CD14-positive monocyte (primary cell): ENCODE measurements around the gene SLC4A3. TPM values are rescaled to one million over a fixed set of nuclear protein-coding genes. Genes with fewer than 3 reads are reported as not detected.
A peak's percentile ranks its signal among the peaks of the same experiment; 100 is the strongest.

Source experiments
- DNase-seq, 3 donors: peaks; one replicate each; pipeline ENCODE4 v3.0.0-alpha.2; 2011 to 2022
- H2AFZ ChIP-seq: 2 replicates; pipeline ENCODE4 v1.6.0; 2012; ENCODE audit warnings: mild to moderate bottlenecking, low read depth, low read length, inconsistent platforms; ENCODE audit not compliant: insufficient read depth, poor library complexity, severe bottlenecking
- H3K27ac ChIP-seq, 2 donors: 1 replicate in 1 of 2; 2 replicates in 1 of 2; pipeline ENCODE4 v1.5.1; 2012 to 2013; ENCODE audit warnings: low read length in 2 of 2, control low read depth in 1 of 2, inconsistent platforms in 1 of 2, low read depth in 1 of 2, mild to moderate bottlenecking in 1 of 2
- H3K27me3 ChIP-seq, 2 donors: one replicate each; pipeline versions ENCODE4 v1.6.0 to v1.6.1; 2011 to 2013; ENCODE audit warnings: low read length in 2 of 2; ENCODE audit not compliant: control insufficient read depth in 2 of 2, insufficient read depth in 2 of 2
- H3K36me3 ChIP-seq, 2 donors: replicated peaks in 1 of 2; 1 replicate in 1 of 2; 2 replicates in 1 of 2; pipeline versions ENCODE4 v1.5.1 to v1.6.1; 2012 to 2013; ENCODE audit warnings: low read length in 2 of 2, control low read depth in 1 of 2, inconsistent platforms in 1 of 2, mild to moderate bottlenecking in 1 of 2; ENCODE audit not compliant: insufficient read depth in 2 of 2, control insufficient read depth in 1 of 2
- H3K4me1 ChIP-seq, 2 donors: 1 replicate in 1 of 2; 2 replicates in 1 of 2; pipeline versions ENCODE4 v1.5.1 to v1.6.1; 2012 to 2013; ENCODE audit warnings: low read length in 2 of 2, control low read depth in 1 of 2, inconsistent platforms in 1 of 2, mild to moderate bottlenecking in 1 of 2, moderate library complexity in 1 of 2; ENCODE audit not compliant: insufficient read depth in 2 of 2, control insufficient read depth in 1 of 2
- H3K4me2 ChIP-seq: replicated peaks from 2 replicates; pipeline ENCODE3; 2012; ENCODE audit warnings: low read length, moderate library complexity, mild to moderate bottlenecking; ENCODE audit not compliant: poor library complexity, severe bottlenecking; ENCODE audit errors: extremely low read depth
- H3K4me3 ChIP-seq, 3 experiments: fragments of 200-600 bp in 1 of 3; sonication (generic) in 1 of 3; replicated peaks in 1 of 3; 1 replicate in 2 of 3; 2 replicates in 1 of 3; pipeline ENCODE4 v1.5.1; 2011 to 2013; ENCODE audit warnings: low read length in 3 of 3, mild to moderate bottlenecking in 3 of 3, control low read depth in 2 of 3, low read depth in 2 of 3, inconsistent platforms in 1 of 3, moderate library complexity in 1 of 3
- H3K79me2 ChIP-seq: 2 replicates; pipeline ENCODE4 v1.6.0; 2012; ENCODE audit warnings: mild to moderate bottlenecking, control low read depth, inconsistent platforms, low read length, moderate library complexity; ENCODE audit not compliant: insufficient read depth
- H3K9ac ChIP-seq: 2 replicates; pipeline ENCODE4 v1.6.0; 2017; ENCODE audit warnings: low read length, mild to moderate bottlenecking; ENCODE audit not compliant: insufficient read depth, poor library complexity, severe bottlenecking
- H3K9me3 ChIP-seq, 2 donors: replicated peaks in 1 of 2; 1 replicate in 1 of 2; 2 replicates in 1 of 2; pipeline versions ENCODE4 v1.5.1 to v1.6.1; 2012 to 2013; ENCODE audit warnings: low read length in 2 of 2, control low read depth in 1 of 2; ENCODE audit not compliant: control insufficient read depth in 1 of 2, insufficient read depth in 1 of 2
- H4K20me1 ChIP-seq: 2 replicates; pipeline ENCODE4 v1.6.0; 2012; ENCODE audit warnings: mild to moderate bottlenecking, low read length, control low read depth, moderate library complexity; ENCODE audit not compliant: insufficient read depth
- H3K27ac Mint-ChIP-seq, 7 donors: one replicate each; pipeline ENCODE4 v1.8.0; 2020; ENCODE audit warnings: mild to moderate bottlenecking in 7 of 7, mixed read lengths in 7 of 7, moderate library complexity in 6 of 7, inconsistent platforms in 2 of 7
- H3K27me3 Mint-ChIP-seq, 3 donors: one replicate each; pipeline ENCODE4 v1.8.0; 2021 to 2022; ENCODE audit warnings: low read depth in 3 of 3, mild to moderate bottlenecking in 3 of 3, mixed read lengths in 3 of 3, moderate library complexity in 3 of 3, inconsistent platforms in 1 of 3
- H3K36me3 Mint-ChIP-seq, 2 donors: one replicate each; pipeline ENCODE4 v1.8.0; 2020; ENCODE audit warnings: mixed read lengths in 2 of 2, inconsistent platforms in 1 of 2, mild to moderate bottlenecking in 1 of 2
- H3K4me1 Mint-ChIP-seq: one replicate; pipeline ENCODE4 v1.8.0; 2020; ENCODE audit warnings: mild to moderate bottlenecking, mixed read lengths
- H3K4me3 Mint-ChIP-seq, 2 donors: one replicate each; pipeline ENCODE4 v1.8.0; 2020; ENCODE audit warnings: mild to moderate bottlenecking in 2 of 2, mixed read lengths in 2 of 2, moderate library complexity in 1 of 2
- H3K9me3 Mint-ChIP-seq, 7 donors: one replicate each; pipeline ENCODE4 v1.8.0; 2020 to 2022; ENCODE audit warnings: mixed read lengths in 7 of 7, mild to moderate bottlenecking in 6 of 7, moderate library complexity in 6 of 7, inconsistent platforms in 2 of 7
- WGBS: methylation state at CpG from one replicate; pipeline ENCODE4 v1.1.5; 2013; ENCODE audit warnings: missing lambda C conversion rate; ENCODE audit not compliant: insufficient coverage; 5-methylcytosine and 5-hydroxymethylcytosine counted together
- intact Hi-C, 2 donors: fragments of 100-400 bp; cut with micrococcal nuclease; formaldehyde crosslinking; loops; one replicate each; pipeline versions ENCODE4 v1.15.0 to v1.15.1; 2023
- polyA plus RNA-seq, 3 donors: library from polyadenylated mRNA; depleted of rRNA in 1 of 3; unstranded in 2 of 3; stranded (reverse) in 1 of 3; fragments of 300-500 nt in 2 of 3; fragments of >200 nt in 1 of 3; fragmentation: Illumina TruSeq in 2 of 3; gene quantifications; 1 replicate in 2 of 3; 2 replicates in 1 of 3; pipeline ENCODE4 v1.2.3, GENCODE V29; 2012 to 2021
- TF ChIP-seq, protein P1 (sequence below): fragments of 200-600 bp; IDR thresholded peaks from one replicate; pipeline ENCODE4 v1.8.0; 2022; ENCODE audit warnings: antibody characterized with exemption, mild to moderate bottlenecking

SLC4A3 gene
- polyA plus RNA-seq, 3 donors, result 0.31 TPM; not detected in 2

DNA sequence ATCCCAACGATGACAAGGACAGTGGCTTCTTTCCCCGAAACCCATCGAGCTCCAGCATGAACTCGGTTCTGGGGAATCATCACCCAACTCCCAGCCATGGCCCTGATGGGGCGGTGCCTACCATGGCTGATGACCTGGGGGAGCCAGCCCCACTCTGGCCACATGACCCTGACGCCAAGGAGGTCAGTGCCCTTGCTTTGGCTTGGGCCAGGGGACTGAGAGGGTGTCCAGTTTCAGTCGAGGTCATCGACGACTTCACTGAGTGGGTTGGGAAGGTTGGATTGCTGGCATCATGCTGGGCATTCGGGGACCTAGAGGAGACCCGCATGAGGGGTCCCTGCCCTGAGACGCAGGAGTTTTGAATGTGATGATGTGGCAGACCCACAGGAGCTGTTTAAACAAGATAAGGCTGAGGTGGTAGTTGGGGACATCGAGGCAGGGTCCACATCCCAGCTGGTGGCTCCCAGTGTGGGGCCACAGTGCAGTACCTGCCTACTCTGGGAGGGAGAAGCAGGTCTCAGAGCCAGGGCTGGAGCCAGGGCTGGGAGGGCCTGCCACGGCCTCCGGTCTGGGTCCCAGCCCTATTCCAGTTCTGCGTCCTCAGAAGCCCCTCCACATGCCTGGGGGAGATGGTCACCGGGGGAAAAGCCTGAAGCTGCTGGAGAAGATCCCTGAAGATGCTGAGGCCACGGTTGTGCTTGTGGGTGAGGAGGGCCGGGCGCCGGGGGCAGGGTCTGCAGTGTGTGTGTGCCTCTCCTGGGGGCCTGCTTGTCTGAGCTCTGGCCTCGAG, 6.0 kb downstream of the SLC4A3 start:
- no peaks in the 10 kb centered on the region for H3K36me3 ChIP-seq
- no peaks in the 10 kb centered on the region for H4K20me1 ChIP-seq
- no peak overlapping the region for H3K27ac ChIP-seq
- no peak overlapping the region for H3K27ac Mint-ChIP-seq
- no peak overlapping the region for H3K9ac ChIP-seq
- peaks cover 0 to 5% of the 10 kb centered on the region in 2 donors for H3K27me3 ChIP-seq
- H3K4me2 ChIP-seq, result no peak overlapping the region
- TF ChIP-seq, protein P1, sequence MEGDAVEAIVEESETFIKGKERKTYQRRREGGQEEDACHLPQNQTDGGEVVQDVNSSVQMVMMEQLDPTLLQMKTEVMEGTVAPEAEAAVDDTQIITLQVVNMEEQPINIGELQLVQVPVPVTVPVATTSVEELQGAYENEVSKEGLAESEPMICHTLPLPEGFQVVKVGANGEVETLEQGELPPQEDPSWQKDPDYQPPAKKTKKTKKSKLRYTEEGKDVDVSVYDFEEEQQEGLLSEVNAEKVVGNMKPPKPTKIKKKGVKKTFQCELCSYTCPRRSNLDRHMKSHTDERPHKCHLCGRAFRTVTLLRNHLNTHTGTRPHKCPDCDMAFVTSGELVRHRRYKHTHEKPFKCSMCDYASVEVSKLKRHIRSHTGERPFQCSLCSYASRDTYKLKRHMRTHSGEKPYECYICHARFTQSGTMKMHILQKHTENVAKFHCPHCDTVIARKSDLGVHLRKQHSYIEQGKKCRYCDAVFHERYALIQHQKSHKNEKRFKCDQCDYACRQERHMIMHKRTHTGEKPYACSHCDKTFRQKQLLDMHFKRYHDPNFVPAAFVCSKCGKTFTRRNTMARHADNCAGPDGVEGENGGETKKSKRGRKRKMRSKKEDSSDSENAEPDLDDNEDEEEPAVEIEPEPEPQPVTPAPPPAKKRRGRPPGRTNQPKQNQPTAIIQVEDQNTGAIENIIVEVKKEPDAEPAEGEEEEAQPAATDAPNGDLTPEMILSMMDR, result no peak
- peaks cover 7 to 25% (median 16%) of the 10 kb centered on the region in 3 donors for H3K27me3 Mint-ChIP-seq
- H3K9me3 Mint-ChIP-seq, result peaks cover 0 to 3% (median 0%) of the 10 kb centered on the region in 7 donors
- no peak overlapping the region for H3K4me3 ChIP-seq
- H3K4me1 ChIP-seq, result peaks cover 9 to 12% of the 10 kb centered on the region in 2 donors
- no peak for DNase-seq
- H3K36me3 Mint-ChIP-seq, result no peaks in the 10 kb centered on the region
- no peaks in the 10 kb centered on the region for H3K79me2 ChIP-seq
- no peaks in the 10 kb centered on the region for H3K9me3 ChIP-seq
- H3K4me1 Mint-ChIP-seq, result peaks cover 6% of the 10 kb centered on the region
- WGBS, result 87% methylated on average over 12 of the region's 22 CpGs
- intact Hi-C loops, result no loop called here
- no peak overlapping the region for H2AFZ ChIP-seq
- no peak overlapping the region for H3K4me3 Mint-ChIP-seq

DNA sequence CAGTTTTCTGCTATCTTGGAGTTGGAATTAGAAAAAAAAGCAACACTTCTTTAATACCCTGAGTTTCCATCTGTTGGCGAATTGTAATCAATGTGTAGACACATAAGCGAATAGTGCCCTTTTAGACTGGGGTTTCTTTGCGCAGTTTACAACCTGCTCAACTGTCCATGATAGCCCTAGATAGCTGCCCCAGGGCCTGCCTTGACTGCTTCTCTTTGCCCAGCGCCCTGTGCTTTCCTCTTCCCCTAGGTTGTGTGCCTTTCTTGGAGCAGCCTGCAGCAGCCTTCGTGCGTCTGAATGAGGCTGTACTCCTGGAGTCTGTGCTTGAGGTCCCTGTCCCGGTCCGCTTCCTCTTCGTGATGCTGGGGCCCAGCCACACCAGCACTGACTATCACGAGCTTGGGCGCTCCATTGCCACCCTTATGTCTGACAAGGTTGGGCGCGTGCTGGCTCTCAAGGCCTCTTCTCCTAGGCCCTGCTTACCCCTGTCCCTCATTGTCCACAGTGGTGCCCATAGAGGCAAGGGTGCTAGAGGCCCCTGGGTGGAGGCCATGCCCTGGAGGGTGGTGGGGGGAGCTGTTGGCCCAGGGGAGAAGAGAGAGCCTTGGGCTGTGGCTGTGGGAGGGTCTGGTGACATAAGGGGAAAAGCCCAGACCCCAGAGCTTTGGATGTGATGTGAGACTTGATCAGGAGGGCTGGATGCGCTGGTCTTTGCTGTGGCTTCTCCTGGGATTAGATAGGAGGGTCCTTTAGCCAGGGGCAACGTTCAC, 6.9 kb downstream of the SLC4A3 start:
- Histone ChIP-seq H3K9me3 (no peaks in the 10 kb centered on the region), H3K9ac (no peak overlapping the region), H3K4me3 (no peak overlapping the region), H2AFZ (no peak overlapping the region), H3K4me2 (no peak overlapping the region), H3K79me2 (no peaks in the 10 kb centered on the region), H4K20me1 (no peaks in the 10 kb centered on the region), H3K36me3 (no peaks in the 10 kb centered on the region), H3K27ac (no peak overlapping the region), H3K4me1 (peaks cover 2 to 3% of the 10 kb centered on the region in 2 donors), H3K27me3 (no peaks in the 10 kb centered on the region)
- H3K27me3 Mint-ChIP-seq, result peaks cover 2 to 18% (median 9%) of the 10 kb centered on the region in 3 donors
- H3K4me1 Mint-ChIP-seq, result peaks cover 4% of the 10 kb centered on the region
- peak overlapping the region in 1 of 7 donors; percentile 13 for H3K27ac Mint-ChIP-seq
- TF ChIP-seq, protein P1, result no peak
- intact Hi-C loops, result no loop called here
- H3K36me3 Mint-ChIP-seq, result no peaks in the 10 kb centered on the region
- H3K4me3 Mint-ChIP-seq, result no peak overlapping the region
- DNase-seq, result no peak
- 91% methylated on average over 14 of the region's 15 CpGs for WGBS
- peaks cover 0 to 2% (median 0%) of the 10 kb centered on the region in 7 donors for H3K9me3 Mint-ChIP-seq
